GM06990 (cell line): ENCODE results near the gene PSMA7.

Source experiments
- DNase-seq: peaks from one replicate; pipeline ENCODE4 v3.0.0-alpha.2; 2011; ENCODE audit not compliant: insufficient read length; ENCODE audit errors: extremely low read depth
- H3K27me3 ChIP-seq: replicated peaks from 2 replicates; pipeline ENCODE4 v1.6.0; 2011; ENCODE audit warnings: low read length; ENCODE audit not compliant: control insufficient read depth, insufficient read depth
- H3K36me3 ChIP-seq: 2 replicates; pipeline ENCODE4 v1.5.1; 2011; ENCODE audit warnings: low read length; ENCODE audit not compliant: control insufficient read depth, insufficient read depth
- H3K4me3 ChIP-seq: replicated peaks from 2 replicates; pipeline ENCODE4 v1.5.1; 2011; ENCODE audit warnings: low read depth, mild to moderate bottlenecking, control low read depth, low read length
- TF ChIP-seq, protein P1 (sequence below): IDR thresholded peaks from 2 replicates; pipeline ENCODE4 v1.5.1; 2011; ENCODE audit warnings: low read length, control low read depth, mild to moderate bottlenecking, inconsistent platforms; ENCODE audit not compliant: insufficient read depth, poor library complexity, severe bottlenecking

PSMA7 gene

GRCh38 chr20:62160253-62160652 lies 17.1 kb upstream of the PSMA7 start:
- no peak overlapping the region for H3K4me3 ChIP-seq
- TF ChIP-seq, protein P1, sequence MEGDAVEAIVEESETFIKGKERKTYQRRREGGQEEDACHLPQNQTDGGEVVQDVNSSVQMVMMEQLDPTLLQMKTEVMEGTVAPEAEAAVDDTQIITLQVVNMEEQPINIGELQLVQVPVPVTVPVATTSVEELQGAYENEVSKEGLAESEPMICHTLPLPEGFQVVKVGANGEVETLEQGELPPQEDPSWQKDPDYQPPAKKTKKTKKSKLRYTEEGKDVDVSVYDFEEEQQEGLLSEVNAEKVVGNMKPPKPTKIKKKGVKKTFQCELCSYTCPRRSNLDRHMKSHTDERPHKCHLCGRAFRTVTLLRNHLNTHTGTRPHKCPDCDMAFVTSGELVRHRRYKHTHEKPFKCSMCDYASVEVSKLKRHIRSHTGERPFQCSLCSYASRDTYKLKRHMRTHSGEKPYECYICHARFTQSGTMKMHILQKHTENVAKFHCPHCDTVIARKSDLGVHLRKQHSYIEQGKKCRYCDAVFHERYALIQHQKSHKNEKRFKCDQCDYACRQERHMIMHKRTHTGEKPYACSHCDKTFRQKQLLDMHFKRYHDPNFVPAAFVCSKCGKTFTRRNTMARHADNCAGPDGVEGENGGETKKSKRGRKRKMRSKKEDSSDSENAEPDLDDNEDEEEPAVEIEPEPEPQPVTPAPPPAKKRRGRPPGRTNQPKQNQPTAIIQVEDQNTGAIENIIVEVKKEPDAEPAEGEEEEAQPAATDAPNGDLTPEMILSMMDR: no peak
- H3K36me3 ChIP-seq: peaks cover 22% of the 10 kb centered on the region
- DNase-seq: no peak
- H3K27me3 ChIP-seq: no peaks in the 10 kb centered on the region

DNA sequence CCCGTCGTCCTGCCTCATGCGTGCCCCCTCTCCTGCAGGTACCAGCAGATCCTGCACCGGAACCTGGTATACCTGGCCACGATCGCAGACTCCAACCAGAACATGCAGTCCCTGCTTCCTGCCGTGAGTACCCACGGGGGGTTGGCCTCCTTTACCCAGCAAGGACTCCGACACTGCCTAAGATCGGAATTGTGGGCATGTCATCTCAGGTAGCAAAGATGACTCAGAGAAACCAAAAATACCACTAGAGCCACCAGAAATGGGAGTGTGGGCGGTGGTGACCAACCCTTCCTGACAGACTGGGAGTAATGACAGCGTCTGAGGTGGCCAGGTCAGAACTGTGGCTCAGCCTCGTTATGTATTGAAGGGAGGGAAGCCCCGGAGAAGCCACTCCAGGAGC lies 16.6 kb upstream of the PSMA7 start:
- TF ChIP-seq, protein P1: no peak

GRCh38 chr20:62159052-62159451 lies 15.9 kb upstream of the PSMA7 start:
- Histone ChIP-seq H3K4me3 (no peak overlapping the region), H3K36me3 (peaks cover 18% of the 10 kb centered on the region), H3K27me3 (no peaks in the 10 kb centered on the region)
- TF ChIP-seq, protein P1: no peak
- no peak for DNase-seq

More for the DNA sequence above, 16.6 kb upstream of the PSMA7 start:
- Histone ChIP-seq H3K27me3 (no peaks in the 10 kb centered on the region), H3K36me3 (peaks cover 19% of the 10 kb centered on the region), H3K4me3 (peak overlapping the region; percentile 21; the same call in 1 of the 2 replicates)
- no peak for DNase-seq

GRCh38 chr20:62158541-62158940 lies 15.3 kb upstream of the PSMA7 start:
- TF ChIP-seq, protein P1: no peak
- DNase-seq: no peak
- no peaks in the 10 kb centered on the region for H3K27me3 ChIP-seq
- peaks cover 16% of the 10 kb centered on the region for H3K36me3 ChIP-seq
- no peak overlapping the region for H3K4me3 ChIP-seq

DNA sequence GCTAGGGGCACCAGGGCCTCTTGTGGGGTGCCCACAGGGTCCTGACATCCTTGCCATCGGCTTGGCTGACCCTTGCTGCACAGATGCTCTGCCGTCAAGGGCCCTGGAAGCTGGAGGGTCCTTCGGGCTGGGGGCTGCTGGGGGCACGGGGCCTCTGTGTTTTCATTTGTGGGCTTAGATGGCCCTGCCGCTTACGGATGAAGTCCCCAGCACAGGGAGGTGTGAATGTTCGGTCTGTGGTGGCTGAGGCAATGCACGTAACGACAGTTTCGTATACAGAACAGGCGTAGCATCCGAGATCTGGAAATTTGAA lies 14.8 kb upstream of the PSMA7 start:
- DNase-seq: no peak
- no peaks in the 10 kb centered on the region for H3K27me3 ChIP-seq
- TF ChIP-seq, protein P1: no peak
- H3K36me3 ChIP-seq: peaks cover 16% of the 10 kb centered on the region
- H3K4me3 ChIP-seq: no peak overlapping the region

DNA sequence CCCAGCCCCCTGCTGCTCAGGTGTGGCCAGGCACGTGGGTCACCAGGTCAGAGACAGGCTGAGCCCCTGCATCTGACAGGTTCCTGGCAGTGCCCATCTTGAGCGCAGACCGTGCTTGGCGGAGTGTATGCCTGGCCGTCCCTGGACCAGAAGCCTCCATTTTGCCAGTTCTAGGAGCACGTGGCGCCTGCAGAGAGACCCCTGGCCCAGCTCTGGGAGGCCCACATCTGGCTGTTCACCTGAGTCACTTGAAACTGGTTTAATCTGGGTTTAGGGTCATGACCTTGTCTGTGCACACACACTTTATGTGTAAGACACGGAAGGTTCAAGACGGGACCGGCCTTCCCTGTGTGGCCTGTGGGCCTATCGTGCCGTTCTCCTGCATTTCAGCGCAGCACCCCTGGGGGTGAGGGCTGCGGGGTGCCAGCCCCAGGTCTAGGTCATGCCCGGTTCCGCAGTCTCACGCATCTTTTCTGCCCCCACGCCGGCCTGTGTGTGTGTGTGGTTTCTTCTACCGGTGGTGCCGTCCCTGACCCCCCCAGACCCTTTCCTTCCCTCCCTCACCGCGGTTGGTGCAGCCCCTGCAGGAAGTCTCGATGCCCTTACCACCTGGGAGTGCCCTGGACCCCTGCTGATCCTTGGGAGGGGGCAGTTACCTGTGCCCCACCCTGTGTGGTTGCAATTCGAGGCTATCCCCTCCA lies 14.3 kb upstream of the PSMA7 start:
- Histone ChIP-seq H3K36me3 (peaks cover 13% of the 10 kb centered on the region), H3K4me3 (no peak overlapping the region), H3K27me3 (no peaks in the 10 kb centered on the region)
- TF ChIP-seq, protein P1: no peak
- DNase-seq: no peak
